NCI-H2227 (cell line): ENCODE measurements around the gene MAK.
"Not testable (repeated sequence)": the region's sequence is repeated elsewhere in the genome, so short reads cannot be mapped to it uniquely, and the experiment has no call there.

Source experiments
- DNase-seq: peaks from one replicate; lab custom pipeline; 2025; ENCODE audit not compliant: unreplicated experiment; lab: John Stamatoyannopoulos, UW

MAK gene

DNA sequence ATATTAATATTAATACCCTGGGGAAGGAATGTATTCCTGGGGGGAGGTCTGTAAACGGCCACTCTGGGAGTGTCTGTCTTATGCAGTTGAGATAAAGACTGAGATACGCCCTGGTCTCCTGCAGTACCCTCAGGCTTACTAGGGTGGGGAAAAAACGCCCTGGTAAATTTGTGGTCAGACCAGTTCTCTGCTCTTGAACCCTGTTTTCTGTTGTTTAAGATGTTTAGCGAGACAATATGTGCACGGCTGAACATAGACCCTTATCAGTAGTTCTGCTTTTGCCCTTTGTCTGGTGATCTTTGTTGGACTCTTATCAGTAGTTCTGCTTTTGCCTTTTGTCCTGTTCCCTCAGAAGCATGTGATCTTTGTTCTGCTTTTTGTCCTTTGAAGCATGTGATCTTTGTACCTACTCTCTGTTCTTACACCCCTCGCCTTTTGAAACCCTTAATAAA, 15.5 kb upstream of the MAK start:
- DNase-seq, result not testable (repeated sequence)

DNA sequence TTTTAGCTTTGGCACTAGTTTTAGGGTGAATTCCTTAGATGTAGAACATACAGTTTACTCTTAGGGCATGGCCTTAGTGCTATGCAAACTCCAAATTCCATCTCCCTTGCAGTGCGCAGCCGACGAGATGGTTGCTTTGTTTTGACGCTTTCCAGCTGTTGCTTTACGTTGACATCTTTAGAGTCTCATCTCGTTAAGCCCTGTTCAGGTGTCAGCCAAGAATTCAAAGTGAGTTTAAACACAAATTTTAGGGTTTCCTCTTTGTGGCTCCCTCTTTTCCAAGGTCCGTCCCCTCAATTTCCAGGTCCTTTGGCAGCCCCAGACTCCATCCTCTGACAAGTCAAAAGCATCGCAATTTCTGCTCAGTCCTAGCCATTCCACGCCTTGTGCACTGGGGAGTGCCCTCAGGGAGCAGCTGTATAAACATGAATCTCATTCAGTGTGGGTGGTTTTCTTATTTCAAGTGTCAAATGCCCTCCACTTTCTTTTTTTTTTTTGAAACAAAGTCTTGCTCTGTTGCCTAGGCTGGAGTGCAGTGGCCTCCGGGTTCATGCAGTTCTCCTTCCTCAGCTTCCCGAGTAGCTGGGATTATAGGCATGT, 14.1 kb upstream of the MAK start:
- DNase-seq, result no peak

DNA sequence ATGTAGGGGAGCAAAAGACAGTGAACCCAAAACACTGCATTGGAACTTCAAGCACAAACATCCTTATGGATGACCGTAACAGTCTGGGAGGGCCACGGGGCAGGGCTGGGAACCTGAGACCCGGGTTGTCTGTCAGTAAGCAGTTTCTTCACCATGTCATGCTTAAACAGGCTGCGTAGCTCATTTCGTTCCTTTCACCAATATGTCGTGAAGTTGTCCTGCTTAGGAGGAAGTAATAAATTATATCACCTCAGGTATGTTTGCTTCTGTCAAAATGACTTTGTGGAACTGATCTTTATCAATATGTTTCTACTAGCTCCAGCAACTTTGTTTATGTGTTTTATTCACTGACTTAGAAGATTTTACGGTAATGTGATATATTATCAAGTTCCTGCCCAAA, 12.4 kb upstream of the MAK start:
- DNase-seq, result no peak

DNA sequence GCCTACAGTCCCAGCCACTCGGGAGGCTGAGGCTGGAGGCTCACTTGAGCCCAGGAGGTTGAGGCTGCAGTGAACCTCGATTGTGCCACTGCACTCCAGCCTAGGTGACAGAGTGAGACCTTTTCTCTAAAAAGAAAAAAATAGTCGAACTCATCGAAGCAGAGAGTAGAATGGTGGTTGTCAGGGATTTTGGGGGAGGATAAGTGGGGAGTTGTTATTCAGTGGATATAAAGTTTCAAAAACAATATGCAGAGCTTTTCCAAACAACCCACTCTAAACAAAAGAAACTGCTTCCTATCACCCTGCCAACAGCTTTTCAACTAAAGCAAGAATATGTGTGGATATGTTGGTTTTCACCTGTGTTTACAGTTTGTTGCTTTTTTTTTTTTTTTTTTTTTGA, 11.6 kb upstream of the MAK start:
- no peak for DNase-seq

DNA sequence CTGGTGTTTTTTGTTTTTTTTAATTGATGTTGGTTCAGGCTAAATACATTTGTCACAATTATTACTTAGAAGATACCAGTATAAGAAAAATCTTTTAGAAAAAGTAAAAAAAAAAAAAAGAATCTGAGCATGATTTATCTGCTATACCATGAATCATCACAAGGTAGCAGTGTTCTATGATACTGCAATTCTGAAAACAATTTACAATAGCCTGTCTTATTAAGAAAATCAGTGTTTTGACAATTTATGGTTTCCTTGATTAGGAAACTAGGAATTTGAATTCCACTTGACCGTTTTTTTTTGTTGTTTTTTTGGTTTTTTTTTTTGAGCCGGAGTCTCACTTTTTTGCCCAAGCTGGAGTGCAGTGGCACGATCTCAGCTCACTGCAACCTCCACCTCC, 9.3 kb upstream of the MAK start:
- DNase-seq, result peak; percentile 2

DNA sequence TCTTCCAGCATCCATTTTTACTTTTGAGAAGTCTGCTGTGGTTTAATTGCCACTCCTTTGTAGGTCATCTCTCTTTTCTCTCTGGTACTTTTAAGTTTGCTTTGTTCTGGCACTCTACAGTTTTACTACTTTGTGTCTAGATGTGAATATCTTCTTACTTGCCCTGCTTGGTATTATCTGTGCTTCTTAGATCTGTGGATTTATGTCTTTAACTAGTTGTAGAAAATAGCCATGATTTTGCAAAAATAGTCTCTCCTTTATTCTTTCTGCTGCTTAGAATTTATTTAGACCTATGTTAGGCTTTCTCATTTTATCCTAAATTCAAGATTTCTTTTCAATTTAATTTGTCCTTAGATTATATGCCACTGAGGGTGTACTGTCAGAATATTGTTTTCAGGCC, 5.2 kb upstream of the MAK start:
- DNase-seq, result no peak

DNA sequence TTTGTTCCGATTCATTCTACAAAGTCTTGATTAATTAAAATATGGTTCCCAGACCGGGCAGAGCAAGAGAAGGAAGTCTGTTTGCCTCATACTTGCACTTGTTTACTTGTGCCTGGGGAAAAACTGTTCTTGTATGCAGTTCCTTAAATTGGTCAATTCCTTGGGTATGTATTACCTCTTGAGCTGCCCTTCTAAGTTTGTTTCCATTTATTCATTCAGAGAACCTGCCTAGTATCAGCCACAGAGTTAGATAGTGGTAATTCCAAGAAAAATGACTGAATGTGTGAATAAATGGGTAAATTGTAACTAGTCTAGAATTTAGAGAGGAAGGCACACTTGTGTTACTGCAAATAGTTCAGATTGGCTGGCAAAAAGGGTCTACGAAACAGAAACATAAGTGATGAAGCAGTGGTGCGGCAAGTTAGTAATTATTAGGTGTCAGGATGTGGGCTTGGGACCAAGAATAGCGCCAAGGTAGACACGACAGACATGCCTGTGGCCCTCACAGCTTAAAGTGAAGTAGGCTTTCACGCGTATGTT, 525 bp upstream of the MAK start:
- no peak for DNase-seq

DNA sequence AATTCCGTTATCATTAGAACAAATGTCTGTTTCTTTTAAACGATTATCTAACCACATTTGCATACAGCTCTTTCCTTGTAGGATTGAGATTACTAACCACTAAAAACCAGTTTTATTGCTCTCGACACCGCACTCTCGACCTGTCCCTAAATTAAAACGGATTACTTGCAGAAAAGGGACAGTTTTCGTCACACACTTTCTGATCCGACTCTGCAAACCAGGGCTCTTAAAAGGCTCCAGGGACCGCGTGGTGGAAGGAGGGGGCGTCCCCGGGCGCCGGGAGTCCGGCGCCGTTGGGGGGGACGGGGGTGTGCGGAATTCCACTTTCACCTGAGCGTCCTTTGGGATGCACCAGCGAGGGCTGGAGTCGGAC, 731 bp downstream of the MAK start:
- peak; percentile 32 for DNase-seq

DNA sequence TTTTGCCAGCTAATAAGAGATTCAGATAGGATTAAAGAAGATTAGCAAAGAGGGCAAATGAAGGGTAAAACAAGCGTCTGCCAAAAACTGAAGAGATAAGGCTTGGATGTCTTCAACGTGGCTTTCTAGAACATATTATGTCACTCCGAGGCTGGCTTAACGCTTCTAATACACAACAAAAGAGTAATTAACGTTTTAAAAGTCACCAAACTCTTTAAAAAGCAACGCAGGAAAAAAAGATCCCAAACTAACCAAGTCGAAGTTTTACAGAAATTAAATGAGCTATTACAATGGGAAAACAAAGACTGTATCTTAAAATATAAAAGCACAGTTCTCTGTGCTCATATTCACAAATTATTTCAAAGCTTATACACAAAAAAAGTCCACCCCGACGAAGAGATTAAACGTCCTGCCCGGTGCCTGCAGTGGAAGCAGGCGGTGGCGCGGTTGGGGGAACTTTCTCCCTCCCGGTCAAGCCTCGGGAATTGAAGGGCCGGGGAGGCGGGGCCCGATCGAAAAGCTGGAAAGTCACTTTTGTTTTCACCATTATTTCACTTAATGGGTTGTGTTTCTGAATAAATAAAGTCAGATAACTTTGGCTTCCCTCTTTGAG, 1.2 kb downstream of the MAK start:
- peak; percentile 29 for DNase-seq

DNA sequence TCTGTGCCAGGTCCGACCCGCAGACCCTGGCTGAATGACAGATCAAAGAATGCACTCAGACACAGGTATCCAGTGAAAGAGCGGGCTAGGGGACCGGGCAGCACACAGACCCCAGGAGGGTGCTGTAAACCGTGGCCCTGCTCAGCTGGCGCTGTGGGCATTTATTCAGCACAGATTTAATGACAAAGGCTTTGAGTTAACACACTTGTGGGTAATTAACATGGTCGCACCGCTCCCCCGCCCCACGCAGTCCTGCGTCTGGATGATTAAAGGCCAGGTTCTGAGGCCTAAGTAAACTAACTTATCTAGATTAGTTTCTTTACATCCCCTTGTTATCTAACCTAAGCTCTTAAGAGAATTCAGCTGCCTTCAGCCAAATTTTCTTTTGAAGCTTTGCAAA, 3.5 kb downstream of the MAK start:
- no peak for DNase-seq

DNA sequence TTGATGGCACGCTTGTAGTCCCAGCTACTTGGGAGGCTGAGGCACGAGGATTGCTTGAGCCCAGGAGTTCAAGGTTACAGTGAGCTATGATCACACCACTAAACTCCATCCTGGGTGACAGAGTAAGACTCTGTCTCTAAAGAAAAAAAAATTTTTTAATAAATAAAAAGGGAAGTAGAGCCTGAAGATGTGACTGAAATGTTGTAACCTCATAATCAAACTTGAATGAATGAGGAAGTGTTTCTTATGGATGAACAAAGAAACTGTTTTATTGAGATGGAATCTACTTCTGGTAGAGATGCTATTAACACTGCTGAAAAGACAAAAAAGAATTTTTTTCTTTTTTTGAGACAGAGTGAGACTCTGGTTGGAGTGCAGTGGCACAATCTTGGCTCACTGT, 6.7 kb downstream of the MAK start:
- no peak for DNase-seq

DNA sequence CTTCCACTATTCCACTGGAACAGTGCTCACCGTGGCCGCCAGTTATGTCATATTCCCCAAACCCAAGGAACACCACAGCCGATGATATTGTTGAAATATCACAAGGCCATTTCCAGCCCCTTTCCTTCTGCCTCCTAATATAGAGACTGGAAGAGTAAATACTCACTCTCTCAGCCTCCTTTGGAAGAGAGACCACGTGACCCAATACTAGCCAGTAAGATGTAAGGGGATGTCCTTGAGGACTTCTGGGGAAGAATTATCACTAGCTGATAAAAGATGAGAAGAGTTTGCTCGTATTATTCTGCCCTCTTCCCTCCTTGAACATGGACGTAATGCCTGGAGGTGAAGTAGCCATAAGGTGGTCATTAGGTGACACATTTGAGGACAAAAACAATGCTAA, 13.5 kb downstream of the MAK start:
- no peak for DNase-seq

DNA sequence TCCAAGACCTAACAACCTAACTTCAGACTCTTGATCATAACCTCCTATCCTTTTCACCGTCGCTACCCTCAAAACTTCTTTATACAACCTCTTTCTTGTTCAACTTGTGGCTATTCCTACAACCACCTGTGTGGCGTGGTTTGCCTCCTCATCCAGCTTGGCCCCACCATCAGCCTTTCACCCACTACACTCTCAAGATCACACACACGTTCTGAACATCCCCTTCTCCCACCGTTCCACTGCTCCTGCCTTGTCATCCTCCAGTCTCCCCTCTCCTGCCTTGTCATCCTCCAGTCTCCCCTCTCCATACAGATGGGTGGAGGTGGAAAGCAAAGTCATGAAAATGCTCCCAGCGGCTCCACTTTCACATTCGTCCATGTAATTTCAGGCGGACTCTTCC, 14.0 kb downstream of the MAK start:
- no peak for DNase-seq

DNA sequence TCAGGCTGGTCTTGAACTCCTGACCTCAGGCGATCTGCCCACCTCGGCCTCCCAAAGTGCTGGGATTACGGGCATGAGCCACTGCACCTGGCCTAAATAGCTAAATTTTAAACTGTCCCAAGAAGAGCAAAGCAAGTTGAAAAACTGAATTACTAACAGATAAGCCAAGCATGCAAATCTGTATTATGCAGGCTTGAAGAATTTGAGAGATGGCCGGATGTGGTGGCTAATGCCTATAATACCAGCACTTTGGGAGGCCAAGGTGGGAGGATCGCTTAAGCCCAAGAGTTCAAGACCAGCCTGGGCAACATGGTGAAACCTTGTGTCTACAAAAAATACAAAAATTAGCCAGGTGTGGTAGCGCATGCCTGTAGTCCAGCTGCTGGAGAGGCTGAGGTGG, 24.2 kb downstream of the MAK start:
- DNase-seq, result not testable (repeated sequence)

DNA sequence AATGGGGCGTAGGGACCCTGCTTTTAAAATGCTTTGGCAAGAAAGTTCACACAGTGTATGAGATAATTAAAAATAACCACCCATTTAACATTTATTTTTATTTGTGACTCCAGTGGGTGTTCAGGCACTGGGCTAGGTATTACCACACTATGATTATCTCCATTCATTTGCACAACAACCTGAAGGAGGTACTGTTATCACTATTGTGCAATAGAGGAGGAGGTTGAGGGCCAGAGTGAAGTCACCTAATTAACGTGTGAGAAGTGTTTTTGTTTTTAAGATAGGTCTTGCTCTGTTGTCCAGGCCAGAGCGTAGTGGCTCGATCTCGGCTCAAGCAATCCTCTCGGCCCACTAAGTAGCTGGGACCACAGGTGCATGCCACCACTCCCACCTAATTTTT, 29.2 kb downstream of the MAK start:
- DNase-seq, result no peak

DNA sequence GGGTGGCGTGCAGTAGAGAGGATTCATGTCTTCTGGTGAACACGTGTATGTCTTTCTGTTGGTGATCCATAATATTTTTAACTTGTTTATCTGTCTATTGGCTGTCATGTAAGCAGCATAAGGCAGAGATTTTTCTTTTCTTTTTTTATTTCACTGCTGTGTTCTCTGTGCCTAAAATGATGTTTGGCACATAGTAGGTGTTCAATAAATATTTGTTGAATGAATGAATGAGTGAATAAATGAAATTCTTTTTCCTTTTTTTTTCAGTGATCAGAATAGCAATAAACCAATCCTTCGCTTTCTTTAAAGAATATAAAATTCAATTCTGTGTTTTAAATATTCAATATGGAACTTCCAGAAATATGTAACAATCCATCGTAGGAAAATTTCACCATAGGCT, 30.0 kb downstream of the MAK start:
- DNase-seq, result no peak

DNA sequence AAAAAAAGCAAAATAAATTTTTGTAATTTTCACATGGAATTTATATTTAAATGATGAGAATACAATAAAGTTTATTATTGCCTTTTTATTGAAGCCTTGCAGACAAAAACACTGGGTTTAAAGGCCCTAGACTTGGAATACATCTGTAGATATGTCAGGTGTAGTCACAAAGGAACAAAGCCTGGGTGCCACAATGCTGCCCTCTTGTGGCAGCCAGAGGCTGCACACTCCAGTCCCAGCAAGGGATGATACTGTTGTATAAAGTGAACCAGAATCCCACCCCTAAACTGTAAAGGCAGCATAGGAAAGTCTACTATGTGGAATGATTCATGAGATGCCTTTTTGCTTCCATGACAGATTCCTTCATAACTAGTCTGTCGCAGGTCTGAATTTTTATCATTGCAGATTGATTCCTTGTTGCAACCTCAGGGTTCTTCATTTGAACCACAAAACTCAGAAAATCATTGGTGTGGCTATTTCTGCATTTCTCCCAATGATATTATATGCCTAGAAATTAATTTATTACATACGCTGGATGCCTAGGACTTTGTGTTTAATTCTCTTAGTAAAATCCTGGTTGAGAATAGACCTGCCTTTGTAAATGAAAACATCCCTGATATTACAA, 37.0 kb downstream of the MAK start:
- peak; percentile 72 for DNase-seq

DNA sequence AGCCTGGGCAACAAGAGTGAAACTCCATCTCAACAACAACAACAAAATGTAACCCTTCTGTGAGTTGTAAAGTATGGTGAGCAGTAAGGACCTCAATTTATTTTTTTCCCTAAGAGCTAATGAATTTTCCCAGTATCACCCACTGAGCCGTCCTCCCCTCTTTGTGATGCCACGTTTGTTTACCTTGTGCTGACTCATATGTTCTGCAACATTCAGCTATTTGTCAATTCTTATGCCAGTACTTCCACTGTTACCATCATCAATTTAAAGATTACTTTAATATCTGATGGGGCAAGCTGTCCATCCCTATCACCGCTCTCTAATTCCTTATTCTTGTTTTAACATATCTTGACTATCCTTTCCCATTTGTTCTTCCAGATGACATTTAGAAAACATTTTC, 37.5 kb downstream of the MAK start:
- DNase-seq, result no peak

DNA sequence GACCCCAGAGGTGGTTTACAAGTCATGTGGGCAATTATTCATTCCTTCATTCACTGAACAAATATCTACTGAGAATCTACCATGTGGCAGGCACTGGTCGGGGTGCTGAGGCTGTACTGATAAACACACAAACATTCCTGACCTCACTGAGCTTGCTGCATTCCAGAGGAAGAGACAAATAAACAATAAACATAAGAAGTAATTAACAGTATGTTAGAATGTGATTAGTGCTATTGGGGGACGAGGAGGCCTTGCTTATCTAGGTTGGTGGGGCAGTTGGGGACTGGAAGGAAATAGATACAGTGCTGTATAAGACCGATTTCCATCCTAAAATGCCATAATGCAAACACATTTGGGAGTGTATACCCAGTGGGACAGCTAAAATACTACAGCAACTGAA, 44.1 kb downstream of the MAK start:
- DNase-seq, result no peak

DNA sequence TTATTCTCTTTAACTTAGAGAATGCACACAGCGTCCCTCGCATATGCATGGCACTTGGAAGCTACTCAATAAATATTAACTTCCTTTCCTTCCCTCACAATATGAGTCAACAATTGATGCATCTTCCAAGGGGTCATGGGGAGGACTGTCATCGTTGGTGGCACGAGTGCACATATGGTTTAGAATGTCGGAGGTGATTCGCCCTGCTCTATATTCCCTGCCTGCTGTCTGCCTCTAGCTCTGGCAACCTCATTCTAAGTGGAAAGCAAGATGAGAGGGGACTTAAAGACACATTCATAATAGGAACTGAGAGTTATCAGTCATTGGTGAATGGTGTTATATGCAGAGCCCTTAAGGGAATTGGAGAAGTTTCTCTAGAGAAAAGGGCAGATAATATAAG, 44.6 kb downstream of the MAK start:
- no peak for DNase-seq

DNA sequence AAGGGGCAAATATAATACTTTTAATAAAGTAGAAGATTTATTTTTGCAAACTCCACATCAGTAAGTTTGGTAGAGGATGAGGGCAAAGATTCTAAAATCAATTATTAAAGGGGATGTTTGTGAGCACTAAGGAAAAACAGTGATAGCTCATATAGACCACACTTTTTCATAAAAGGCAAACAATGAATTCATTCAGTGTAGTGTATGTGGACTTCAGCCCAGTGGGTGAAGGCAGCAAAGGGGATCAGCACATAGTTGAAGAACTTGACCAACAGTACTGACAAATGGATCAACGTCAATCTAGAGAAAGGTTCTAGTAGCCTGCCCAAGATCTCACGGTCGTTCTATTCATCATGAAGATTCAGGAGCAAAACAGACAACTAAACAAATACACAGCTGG, 45.3 kb downstream of the MAK start:
- no peak for DNase-seq

DNA sequence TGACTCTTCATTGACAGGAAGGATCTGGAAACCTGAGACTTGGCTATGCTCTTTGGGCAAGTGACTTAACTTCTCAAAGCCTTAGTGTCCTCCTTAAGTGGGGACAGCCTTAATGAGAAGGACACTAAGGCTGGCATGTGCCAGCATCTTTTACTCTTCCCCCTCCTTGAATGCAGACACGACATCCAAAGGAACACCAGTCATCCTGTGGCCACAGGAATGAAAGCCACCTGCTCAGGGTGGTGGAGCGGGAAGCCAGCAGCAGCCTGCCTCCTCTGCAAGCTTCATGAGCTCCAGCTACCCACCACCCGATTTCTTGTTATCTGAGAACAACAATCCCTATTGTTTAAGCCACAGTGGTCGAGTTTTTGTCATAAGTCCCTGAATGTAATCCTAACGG, 46.2 kb downstream of the MAK start:
- no peak for DNase-seq

DNA sequence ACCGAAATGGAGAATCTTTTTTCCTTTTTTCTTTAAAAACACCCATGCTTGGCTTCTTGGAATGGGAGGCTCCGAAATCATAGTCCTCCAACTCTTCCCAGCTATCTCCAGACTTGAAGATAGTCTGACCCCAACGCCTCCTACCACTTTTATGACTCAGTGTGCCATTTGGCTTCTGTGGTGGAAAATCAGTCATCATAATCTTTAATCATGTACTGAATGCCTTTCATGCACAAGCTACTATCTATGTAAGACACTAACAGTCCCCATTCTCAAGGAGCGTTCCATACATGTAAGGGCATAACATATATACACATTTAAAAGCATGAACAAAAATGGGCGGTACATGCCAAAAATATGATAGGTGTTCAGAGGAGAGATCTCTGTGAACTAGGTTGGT, 46.7 kb downstream of the MAK start:
- no peak for DNase-seq
